ENCODE results near the gene PTGFRN. TPM values are rescaled to one million over a fixed set of nuclear protein-coding genes. Genes with fewer than 3 reads are reported as not detected.

The PTGFRN gene
- total and polyA plus RNA-seq, 2 of the 4 experiments (the other 2 are of a cell fraction), result 0.90 to 1.1 TPM

GRCh38 chr1:116919802-116920201, 10.1 kb downstream of the PTGFRN start:
- CTCF ChIA-PET, result no interaction called here
- H3K79me1 ChIP-seq (ENCODE audit: low read depth in 1 of 2, low read length in 2 of 2), result no peaks in the 10 kb centered on the region

More at GRCh38 chr1:116919802-116920201, 10.1 kb downstream of the PTGFRN start:
- in situ Hi-C loops (cut with MboI; ENCODE audit: low sequenced_read_pairs) (no loop called here), intact Hi-C loops (cut with micrococcal nuclease) (no loop called here), dilution Hi-C loops (cut with HindIII; ENCODE audit: low sequenced_read_pairs, unreplicated experiment) (no loop called here)
- Histone ChIP-seq H4K20me1 (ENCODE audit: insufficient read depth, low read length) (no peaks in the 10 kb centered on the region), H3K4me2 (ENCODE audit: low read depth, low read length) (no peak overlapping the region), H2BK120ac (ENCODE audit: low read depth, low read length) (no peak overlapping the region), H3K4ac (ENCODE audit: low read depth, low read length) (no peak overlapping the region), H2BK5ac (ENCODE audit: low read depth, low read length, poor library complexity, severe bottlenecking) (no peak overlapping the region), H3K23ac (ENCODE audit: low read depth, low read length) (no peak overlapping the region), H4K8ac (ENCODE audit: low read depth in 2 of 2, low read length in 2 of 2) (no peak overlapping the region), H3K27me3 (ENCODE audit: control insufficient read depth, insufficient read depth, low read length) (peaks cover 11% of the 10 kb centered on the region), H3K4me1 (ENCODE audit: control insufficient read depth, insufficient read depth, low read length) (no peaks in the 10 kb centered on the region), H3K9ac (ENCODE audit: low read depth, low read length) (no peak overlapping the region), H2BK20ac (ENCODE audit: low read depth, low read length) (no peak overlapping the region), H3K56ac (ENCODE audit: extremely low read depth, insufficient read depth, low read length) (no peak overlapping the region), H4K5ac (ENCODE audit: low read depth, low read length) (no peak overlapping the region), H3K14ac (replicated peaks; ENCODE audit: low read depth, low read length) (no peak overlapping the region), H3K4me3 (ENCODE audit: insufficient read depth, low read depth, low read length) (no peak overlapping the region), H3K9me1 (ENCODE audit: insufficient read depth, low read length) (no peaks in the 10 kb centered on the region), H2AFZ (replicated peaks; ENCODE audit: low read length, poor library complexity) (no peak overlapping the region), H3K36me3 (ENCODE audit: control insufficient read depth, insufficient read depth, low read length) (no peaks in the 10 kb centered on the region), H4K91ac (ENCODE audit: insufficient read depth, low read depth, low read length) (no peak overlapping the region), H3K18ac (ENCODE audit: low read depth, low read length) (no peak overlapping the region), H2AK9ac (replicated peaks; ENCODE audit: low read depth, low read length, poor library complexity) (no peak overlapping the region), H3K9me3 (ENCODE audit: control insufficient read depth, insufficient read depth, low read length) (no peaks in the 10 kb centered on the region), H2BK15ac (ENCODE audit: low read depth, low read length) (no peak overlapping the region), H3K27ac (ENCODE audit: insufficient read depth, low read length) (no peak overlapping the region), H2AK5ac (ENCODE audit: low read depth, low read length) (no peak overlapping the region)
- TF ChIP-seq USF2 (IDR thresholded peaks at IDR 0.05; ENCODE audit: low read depth, low read length) (no peak), MAZ (IDR thresholded peaks at IDR 0.05; ENCODE audit: borderline replicate concordance, low read depth, low read length) (no peak), RFX5 (IDR thresholded peaks at IDR 0.05; ENCODE audit: low read depth, low read length) (no peak), CHD1 (IDR thresholded peaks at IDR 0.05; ENCODE audit: low read depth, low read length) (no peak), MXI1 (IDR thresholded peaks at IDR 0.05; ENCODE audit: borderline replicate concordance, low read depth, low read length) (no peak), RAD21 (IDR thresholded peaks at IDR 0.05; ENCODE audit: low read length) (no peak), SMC3 (IDR thresholded peaks at IDR 0.05; ENCODE audit: low read depth, low read length) (no peak)
- DNase-seq, result no peak
- POLR2A ChIA-PET (ENCODE audit: unreplicated experiment), result no interaction called here
- no TSS peak for BruUV-seq (replicated peaks)
- no peak for ATAC-seq (ENCODE audit: low read depth)
- no CpG with 5 or more reads among the region's 2 CpGs for WGBS, 2 experiments (ENCODE audit: extremely low coverage in 2 of 2, insufficient read length in 1 of 2)
